HG03354 (cell line): Measurements from ENCODE around the gene EGFR.

ENCODE experiments used
- ATAC-seq: cut with Tn5 transposase; IDR thresholded peaks from one replicate; pipeline ENCODE4 v1.9.1; 2021; ENCODE audit warnings: mild to moderate bottlenecking; ENCODE audit not compliant: unreplicated experiment, poor library complexity, severe bottlenecking

EGFR gene

GRCh38 chr7:55018361-55019190 is at the start of gene EGFR:
EGFR (plus strand) TSS chr7:55019017; CDS start chr7:55019278, 261 bp downstream.
- ATAC-seq: no peak

GRCh38 chr7:54969208-54969967 is 49.4 kb upstream of the EGFR start:
- no peak for ATAC-seq

- no peak for ATAC-seq
Measured at GRCh38 chr7:54972733-54973294, 46.0 kb upstream of the EGFR start.

GRCh38 chr7:54978364-54979116 is 40.3 kb upstream of the EGFR start:
- ATAC-seq: no peak

- no peak for ATAC-seq
Measured at GRCh38 chr7:54980521-54980920, 38.3 kb upstream of the EGFR start.

- no peak for ATAC-seq
Measured at GRCh38 chr7:54981913-54982312, 36.9 kb upstream of the EGFR start.

- no peak for ATAC-seq
Measured at GRCh38 chr7:54985426-54986330, 33.1 kb upstream of the EGFR start.

- no peak for ATAC-seq
Measured at GRCh38 chr7:54986716-54987115, 32.1 kb upstream of the EGFR start.

GRCh38 chr7:54987772-54988171 is 31.0 kb upstream of the EGFR start:
- ATAC-seq: no peak

GRCh38 chr7:54988516-54988915 is 30.3 kb upstream of the EGFR start:
- no peak for ATAC-seq

- no peak for ATAC-seq
Measured at GRCh38 chr7:54989453-54990225, 29.2 kb upstream of the EGFR start.

- ATAC-seq: no peak
Measured at GRCh38 chr7:54991341-54991740, 27.5 kb upstream of the EGFR start.

- no peak for ATAC-seq
Measured at GRCh38 chr7:54992871-54993475, 25.8 kb upstream of the EGFR start.

GRCh38 chr7:54995166-54995565 is 23.7 kb upstream of the EGFR start:
- no peak for ATAC-seq

- ATAC-seq: peak; percentile 91
Measured at GRCh38 chr7:54995610-54996363, 23.0 kb upstream of the EGFR start.

- no peak for ATAC-seq
Measured at GRCh38 chr7:54996391-54996790, 22.4 kb upstream of the EGFR start.

- no peak for ATAC-seq
Measured at GRCh38 chr7:55004579-55004978, 14.2 kb upstream of the EGFR start.
